Measurements from ENCODE around the gene WNT2.
"Not testable (repeated sequence)": the region's sequence is repeated elsewhere in the genome, so short reads cannot be mapped to it uniquely, and the experiment has no call there.

The WNT2 gene

GRCh38 chr7:117250801-117251200 is 72.1 kb downstream of the WNT2 start:
- no peak for TF ChIP-seq CTCF (conservative IDR thresholded peaks at IDR 0.05; ENCODE audit: low read depth, low read length)
- no peak for DNase-seq (ENCODE audit: low read depth)
- no peak overlapping the region for H3K4me3 ChIP-seq (ENCODE audit: low read depth, low read length)

GRCh38 chr7:117250245-117250644 is 72.6 kb downstream of the WNT2 start:
- TF ChIP-seq CTCF (conservative IDR thresholded peaks at IDR 0.05; ENCODE audit: low read depth, low read length), result no peak
- no peak for DNase-seq (ENCODE audit: low read depth)
- H3K4me3 ChIP-seq (ENCODE audit: low read depth, low read length), result no peak overlapping the region

- H3K4me3 ChIP-seq (ENCODE audit: low read depth, low read length), result no peak overlapping the region
- no peak for TF ChIP-seq CTCF (conservative IDR thresholded peaks at IDR 0.05; ENCODE audit: low read depth, low read length)
- DNase-seq (ENCODE audit: low read depth), result no peak
These were observed 73.2 kb downstream of the WNT2 start for GRCh38 chr7:117249696-117250095.

DNA sequence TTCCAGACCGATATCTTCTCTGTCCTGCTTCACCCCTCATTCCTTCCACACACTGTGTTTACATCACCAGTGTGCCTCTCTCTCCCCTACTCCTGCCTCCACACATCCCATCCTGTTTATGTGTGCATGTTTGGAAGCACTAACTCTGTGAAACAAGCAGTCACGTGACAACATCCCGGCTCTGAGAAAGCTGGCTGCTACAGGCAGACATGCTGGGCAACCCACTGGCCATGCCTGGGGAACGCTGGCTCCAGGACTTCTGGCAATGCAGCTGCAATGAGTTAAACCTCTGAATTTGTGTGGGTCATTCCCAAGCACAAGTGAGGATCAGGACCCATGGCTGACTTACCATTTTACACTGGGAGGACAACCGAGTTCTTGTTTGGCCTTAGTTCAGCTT is 74.0 kb downstream of the WNT2 start:
- no peak for TF ChIP-seq CTCF (conservative IDR thresholded peaks at IDR 0.05; ENCODE audit: low read depth, low read length)

GRCh38 chr7:117247809-117248208 is 75.0 kb downstream of the WNT2 start:
- H3K4me3 ChIP-seq (ENCODE audit: low read depth, low read length), result no peak overlapping the region
- DNase-seq (ENCODE audit: low read depth), result no peak
- no peak for TF ChIP-seq CTCF (conservative IDR thresholded peaks at IDR 0.05; ENCODE audit: low read depth, low read length)

More for the DNA sequence above, 74.0 kb downstream of the WNT2 start:
- DNase-seq (ENCODE audit: low read depth), result peak; percentile 29
- no peak overlapping the region for H3K4me3 ChIP-seq (ENCODE audit: low read depth, low read length)

DNA sequence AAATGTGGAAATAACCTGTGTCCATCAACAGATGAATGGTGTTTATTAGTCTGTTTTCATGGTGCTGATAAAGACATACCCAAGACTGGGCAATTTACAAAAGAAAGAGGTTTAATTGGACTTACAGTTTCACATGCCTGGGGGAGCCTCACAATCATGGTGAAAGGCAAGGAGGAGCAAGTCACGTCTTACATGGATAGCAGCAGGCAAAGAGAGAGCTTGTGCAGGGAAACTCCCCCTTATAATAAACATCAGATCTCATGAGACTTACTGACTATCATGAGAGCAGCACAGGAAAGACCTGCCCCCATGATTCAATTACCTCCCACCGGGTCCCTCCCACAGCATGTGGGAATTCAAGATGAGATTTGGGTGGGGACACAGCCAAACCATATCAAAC is 77.2 kb downstream of the WNT2 start:
- not testable (repeated sequence) for H3K4me3 ChIP-seq (ENCODE audit: low read depth, low read length); DNase-seq (ENCODE audit: low read depth)

DNA sequence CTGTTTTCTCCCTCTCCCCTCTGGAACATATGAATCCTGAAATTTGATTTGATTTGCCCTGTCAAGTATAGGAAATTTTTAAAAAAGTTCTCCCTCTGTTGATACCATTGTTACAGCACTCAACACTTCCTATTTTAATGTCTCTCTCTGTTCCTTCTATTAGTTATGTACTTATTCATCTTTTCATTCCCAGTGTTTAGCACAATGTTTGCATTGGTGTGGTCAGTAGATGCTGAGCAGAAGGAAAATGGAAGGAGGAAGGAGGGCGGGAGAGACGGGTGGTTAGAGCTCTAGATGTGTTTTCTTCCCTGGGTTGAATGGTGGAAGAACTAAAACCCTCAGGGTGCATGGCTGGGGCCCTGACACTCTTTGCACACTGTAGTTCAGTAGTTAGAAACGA is 79.5 kb downstream of the WNT2 start:
- no peak overlapping the region for H3K4me3 ChIP-seq (ENCODE audit: low read depth, low read length)
- TF ChIP-seq CTCF (conservative IDR thresholded peaks at IDR 0.05; ENCODE audit: low read depth, low read length), result no peak
- DNase-seq (ENCODE audit: low read depth), result no peak

- no peak overlapping the region for H3K4me3 ChIP-seq (ENCODE audit: low read depth, low read length)
- TF ChIP-seq CTCF (conservative IDR thresholded peaks at IDR 0.05; ENCODE audit: low read depth, low read length), result no peak
- DNase-seq (ENCODE audit: low read depth), result no peak
These were observed 81.8 kb downstream of the WNT2 start for GRCh38 chr7:117241088-117241487.

Measured in choroid plexus epithelial cell (primary cell).